Left lung (tissue), 10 donors: ENCODE results near the gene NGRN. TPM values are rescaled to one million over a fixed set of nuclear protein-coding genes. Genes with fewer than 3 reads are reported as not detected.
"Not testable (repeated sequence)": the region's sequence is repeated elsewhere in the genome, so short reads cannot be mapped to it uniquely, and the experiment has no call there.

ENCODE experiments used
- ATAC-seq: fragments of 200-7000 bp; cut with Tn5 transposase; one replicate; pipeline ENCODE4 v1.9.1; 2020; ENCODE audit warnings: moderate library complexity
- DNase-seq, 4 donors: peaks; one replicate each; pipeline ENCODE4 v3.0.0-alpha.2; 2013 to 2020
- H3K27ac ChIP-seq, 2 donors: fragments of 200-600 bp; sonication (generic) in 1 of 2; one replicate each; pipeline versions ENCODE4 v1.5.0 to v1.8.0; 2020 to 2021
- H3K27me3 ChIP-seq, 2 donors: fragments of 200-600 bp; sonication (generic) in 1 of 2; one replicate each; pipeline versions ENCODE4 v1.5.0 to v1.8.0; 2020 to 2021
- H3K36me3 ChIP-seq, 2 donors: fragments of 200-600 bp; sonication (generic) in 1 of 2; one replicate each; pipeline versions ENCODE4 v1.5.0 to v1.8.0; 2020 to 2021
- H3K4me1 ChIP-seq, 2 donors: fragments of 200-600 bp; one replicate each; pipeline ENCODE4 v1.8.0; 2021
- H3K4me3 ChIP-seq, 2 donors: fragments of 200-600 bp; sonication (generic) in 1 of 2; one replicate each; pipeline versions ENCODE4 v1.5.0 to v1.8.0; 2020 to 2021; ENCODE audit warnings: mild to moderate bottlenecking in 1 of 2
- H3K9me3 ChIP-seq, 2 donors: fragments of 200-600 bp; sonication (generic) in 1 of 2; one replicate each; pipeline versions ENCODE4 v1.5.0 to v1.8.0; 2020 to 2021
- intact Hi-C, 2 donors: fragments of 100-400 bp; cut with DNase I; formaldehyde crosslinking; loops; one replicate each; pipeline versions ENCODE4 v1.11.2 to v1.14.2; 2022
- polyA plus RNA-seq, 6 donors: library from polyadenylated mRNA; unstranded; fragments of 120-200 nt; gene quantifications; one replicate each; pipeline ENCODE4 v1.2.1, GENCODE V29; 2013; ENCODE audit not compliant: insufficient read length in 6 of 6
- total RNA-seq, 2 donors: library from RNA; stranded (reverse); fragmentation: NEBNext Ultra II Directional; extraction: Animal tissue kit (Norgen Biotek cat#: 25700); gene quantifications; one replicate each; pipeline ENCODE4 v1.2.1, GENCODE V29; 2021
- TF ChIP-seq, protein P1 (sequence below), 2 donors: fragments of 200-600 bp; sonication (generic) in 1 of 2; IDR thresholded peaks; one replicate each; pipeline versions ENCODE4 v1.5.0 to v1.8.0; 2021; ENCODE audit warnings: antibody characterized with exemption in 2 of 2
- donor health status: DM: no; HTN: yes; CAD: no.
- donor health status: DM: no; HTN: no; CAD: no.

NGRN gene
- total and polyA plus RNA-seq, 8 donors = 73.1 to 121 (median 109) TPM

DNA sequence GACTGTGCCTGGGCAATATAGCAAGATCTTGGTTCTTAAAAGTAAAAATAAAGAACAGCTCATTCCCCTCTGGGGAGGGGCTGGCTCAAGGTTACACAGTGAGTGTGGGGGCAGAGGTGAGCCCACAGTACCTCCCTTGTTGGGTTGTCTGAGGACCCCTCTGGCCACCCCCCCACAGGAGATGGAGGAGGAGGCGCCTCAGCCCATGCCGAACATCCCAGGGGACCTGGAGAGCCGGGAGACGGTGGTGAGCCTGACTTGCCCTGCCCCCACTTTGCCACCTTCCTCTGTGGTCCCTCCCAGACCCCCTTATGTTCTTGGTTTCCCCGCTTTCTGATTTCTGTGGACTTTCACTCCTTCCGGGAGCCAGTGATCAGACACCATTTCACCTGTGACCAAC, 28.7 kb downstream of the NGRN start:
- no peaks in the 10 kb centered on the region for H3K36me3 ChIP-seq
- H3K27ac ChIP-seq = no peak overlapping the region
- intact Hi-C loops = no loop called here
- DNase-seq = no peak
- ATAC-seq = no peak
- TF ChIP-seq, protein P1, sequence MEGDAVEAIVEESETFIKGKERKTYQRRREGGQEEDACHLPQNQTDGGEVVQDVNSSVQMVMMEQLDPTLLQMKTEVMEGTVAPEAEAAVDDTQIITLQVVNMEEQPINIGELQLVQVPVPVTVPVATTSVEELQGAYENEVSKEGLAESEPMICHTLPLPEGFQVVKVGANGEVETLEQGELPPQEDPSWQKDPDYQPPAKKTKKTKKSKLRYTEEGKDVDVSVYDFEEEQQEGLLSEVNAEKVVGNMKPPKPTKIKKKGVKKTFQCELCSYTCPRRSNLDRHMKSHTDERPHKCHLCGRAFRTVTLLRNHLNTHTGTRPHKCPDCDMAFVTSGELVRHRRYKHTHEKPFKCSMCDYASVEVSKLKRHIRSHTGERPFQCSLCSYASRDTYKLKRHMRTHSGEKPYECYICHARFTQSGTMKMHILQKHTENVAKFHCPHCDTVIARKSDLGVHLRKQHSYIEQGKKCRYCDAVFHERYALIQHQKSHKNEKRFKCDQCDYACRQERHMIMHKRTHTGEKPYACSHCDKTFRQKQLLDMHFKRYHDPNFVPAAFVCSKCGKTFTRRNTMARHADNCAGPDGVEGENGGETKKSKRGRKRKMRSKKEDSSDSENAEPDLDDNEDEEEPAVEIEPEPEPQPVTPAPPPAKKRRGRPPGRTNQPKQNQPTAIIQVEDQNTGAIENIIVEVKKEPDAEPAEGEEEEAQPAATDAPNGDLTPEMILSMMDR (IDR thresholded peaks at IDR 0.05) = no peak
- no peak overlapping the region for H3K4me3 ChIP-seq
- no peaks in the 10 kb centered on the region for H3K27me3 ChIP-seq
- H3K9me3 ChIP-seq = no peaks in the 10 kb centered on the region
- H3K4me1 ChIP-seq = peaks cover 0 to 9% of the 10 kb centered on the region in 2 donors

- peaks cover 0 to 9% of the 10 kb centered on the region in 2 donors for H3K4me1 ChIP-seq
- DNase-seq = no peak
- no peaks in the 10 kb centered on the region for H3K9me3 ChIP-seq
- H3K4me3 ChIP-seq = no peak overlapping the region
- H3K36me3 ChIP-seq = no peaks in the 10 kb centered on the region
- TF ChIP-seq, protein P1 (IDR thresholded peaks at IDR 0.05) = no peak
- no peak overlapping the region for H3K27ac ChIP-seq
- no peaks in the 10 kb centered on the region for H3K27me3 ChIP-seq
- ATAC-seq = no peak
- intact Hi-C loops = no loop called here
These were observed 29.3 kb downstream of the NGRN start for GRCh38 chr15:90294601-90295269.

GRCh38 chr15:90295270-90295648, 29.8 kb downstream of the NGRN start:
- Histone ChIP-seq H3K4me1 (peaks cover 0 to 9% of the 10 kb centered on the region in 2 donors), H3K27ac (no peak overlapping the region), H3K4me3 (no peak overlapping the region), H3K36me3 (no peaks in the 10 kb centered on the region), H3K9me3 (no peaks in the 10 kb centered on the region), H3K27me3 (no peaks in the 10 kb centered on the region)
- TF ChIP-seq, protein P1 (IDR thresholded peaks at IDR 0.05) = no peak
- ATAC-seq (no peak), DNase-seq (no peak)
- intact Hi-C loops = no loop called here

GRCh38 chr15:90296316-90296884, 30.9 kb downstream of the NGRN start:
- H3K9me3 ChIP-seq, ATAC-seq, intact Hi-C loops, H3K4me1 ChIP-seq, H3K4me3 ChIP-seq, DNase-seq, H3K27ac ChIP-seq, H3K27me3 ChIP-seq, H3K36me3 ChIP-seq: not testable (repeated sequence)

GRCh38 chr15:90297021-90297420, 31.5 kb downstream of the NGRN start:
- Histone ChIP-seq H3K27ac (no peak overlapping the region), H3K4me1 (peaks cover 6 to 9% of the 10 kb centered on the region in 2 donors), H3K36me3 (no peaks in the 10 kb centered on the region), H3K27me3 (no peaks in the 10 kb centered on the region), H3K4me3 (no peak overlapping the region), H3K9me3 (no peaks in the 10 kb centered on the region)
- TF ChIP-seq, protein P1 (IDR thresholded peaks at IDR 0.05) = no peak
- intact Hi-C loops = no loop called here
- DNase-seq (no peak), ATAC-seq (no peak)
